Myocyte (in vitro differentiated cells): ENCODE measurements around the gene CLSTN2. TPM values are rescaled to one million over a fixed set of nuclear protein-coding genes. Genes with fewer than 3 reads are reported as not detected.

Source experiments
- DNase-seq: peaks from one replicate; pipeline ENCODE4 v3.0.0-alpha.2; 2012; ENCODE audit warnings: low read depth
- total RNA-seq: library from RNA; depleted of rRNA; stranded (reverse); fragments of >200 nt; gene quantifications from 2 replicates; pipeline ENCODE4 v1.2.3, GENCODE V29; 2014

The CLSTN2 gene
- total RNA-seq, 1 donor from 2014 or later, result 25.4 TPM

DNA sequence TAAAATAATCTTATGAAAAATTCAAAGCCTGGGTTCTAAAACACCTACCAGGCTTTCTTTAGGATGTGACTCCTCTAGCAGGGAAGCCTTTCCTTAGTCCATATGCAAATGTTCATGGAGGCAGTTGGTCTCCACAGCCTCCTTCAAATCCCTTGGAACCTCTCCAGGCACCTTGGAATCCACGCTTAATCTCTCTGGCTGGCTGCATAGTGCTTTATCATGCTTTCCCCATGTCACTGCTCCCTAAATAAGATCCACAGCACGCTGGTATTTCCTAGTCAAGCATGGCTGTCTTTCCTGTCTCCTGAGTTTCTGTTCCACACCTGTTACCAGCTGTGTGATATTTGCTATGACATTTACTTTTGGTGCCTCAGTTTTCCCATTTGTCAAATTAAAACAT, 71.3 kb downstream of the CLSTN2 start:
- peak; percentile 61 for DNase-seq

DNA sequence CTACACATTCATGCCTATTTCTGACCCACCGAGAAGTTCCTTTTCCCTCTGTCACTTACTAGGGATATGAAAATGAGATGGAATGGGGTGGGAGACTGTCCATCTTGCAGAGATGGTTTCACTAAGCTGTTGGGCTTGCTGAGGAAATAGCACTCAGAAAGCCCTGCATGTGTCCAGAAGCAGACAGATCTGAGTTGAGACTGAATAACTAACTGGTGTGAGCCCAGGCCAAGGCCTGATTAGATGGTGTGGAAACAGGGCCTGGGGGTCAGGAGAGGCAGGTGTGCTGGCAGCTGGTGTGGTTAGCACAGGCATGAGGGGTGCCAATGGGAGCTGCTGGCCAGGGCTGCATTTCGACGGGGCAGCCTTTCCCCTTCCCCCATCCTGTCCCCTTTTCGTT, 72.1 kb downstream of the CLSTN2 start:
- DNase-seq, result peak; percentile 39

DNA sequence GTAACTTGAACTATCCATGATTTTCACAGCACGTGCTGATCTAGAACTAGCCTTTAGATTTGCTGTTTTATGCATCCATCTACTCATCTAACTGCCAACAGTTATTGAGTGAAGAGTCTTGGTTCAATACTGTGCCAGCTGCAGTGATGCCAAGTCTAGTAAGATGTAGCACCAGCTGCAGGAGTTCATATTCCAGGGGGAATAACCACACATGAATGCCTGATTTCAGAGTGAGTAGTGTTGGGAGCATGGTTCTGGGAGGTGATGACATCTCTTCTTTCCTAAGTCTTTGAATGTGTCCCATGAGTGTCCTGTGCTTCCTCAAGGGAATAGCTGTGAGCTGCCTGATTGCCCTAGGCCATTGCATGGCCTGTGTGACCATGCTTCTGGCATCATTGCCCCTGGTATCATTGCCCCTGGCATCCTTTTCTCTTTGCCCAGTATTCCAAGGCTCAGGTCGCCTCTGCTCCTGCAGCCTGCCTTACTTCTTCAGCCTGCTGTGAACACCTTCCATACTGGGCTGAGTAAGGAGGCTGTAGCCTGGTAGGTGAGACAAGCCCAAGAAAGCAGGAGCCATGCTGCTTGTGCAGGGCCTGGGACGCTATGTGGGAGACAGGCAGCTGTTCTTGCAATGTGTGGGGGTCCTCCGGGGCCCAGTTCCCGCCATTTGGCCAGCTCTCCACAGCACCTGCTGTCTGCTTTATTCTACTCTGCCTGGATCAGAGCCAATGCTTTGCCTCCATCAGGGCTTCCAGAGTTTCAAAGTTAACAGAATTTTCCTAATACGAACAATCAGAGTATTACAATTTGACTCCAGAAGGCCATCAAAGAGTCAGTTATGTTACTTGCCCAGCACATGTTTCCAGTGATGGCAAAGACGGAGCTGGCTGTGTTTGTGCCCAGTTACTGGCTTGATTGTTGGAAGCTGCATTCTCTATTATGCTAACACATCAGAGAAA, 73.2 kb downstream of the CLSTN2 start:
- peak; percentile 38 for DNase-seq

DNA sequence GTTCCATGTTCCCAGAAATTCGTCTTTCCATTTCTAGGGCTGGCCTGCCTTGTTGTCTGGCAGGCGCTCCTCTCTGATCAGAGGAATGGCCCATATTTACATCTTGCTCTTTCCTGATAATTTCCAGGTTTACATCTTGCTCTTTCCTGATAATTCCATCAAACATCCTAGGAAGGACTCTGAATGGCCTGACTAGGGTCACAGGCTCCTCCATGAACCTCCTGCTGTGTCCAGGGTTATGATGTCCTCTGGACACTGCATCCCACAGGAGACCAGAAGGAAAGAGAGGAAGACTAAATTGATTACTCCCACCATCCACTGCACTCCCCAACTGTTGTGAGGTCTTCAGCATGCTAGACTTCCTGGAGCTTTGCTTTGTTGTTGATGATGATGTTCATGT, 75.4 kb downstream of the CLSTN2 start:
- no peak for DNase-seq

DNA sequence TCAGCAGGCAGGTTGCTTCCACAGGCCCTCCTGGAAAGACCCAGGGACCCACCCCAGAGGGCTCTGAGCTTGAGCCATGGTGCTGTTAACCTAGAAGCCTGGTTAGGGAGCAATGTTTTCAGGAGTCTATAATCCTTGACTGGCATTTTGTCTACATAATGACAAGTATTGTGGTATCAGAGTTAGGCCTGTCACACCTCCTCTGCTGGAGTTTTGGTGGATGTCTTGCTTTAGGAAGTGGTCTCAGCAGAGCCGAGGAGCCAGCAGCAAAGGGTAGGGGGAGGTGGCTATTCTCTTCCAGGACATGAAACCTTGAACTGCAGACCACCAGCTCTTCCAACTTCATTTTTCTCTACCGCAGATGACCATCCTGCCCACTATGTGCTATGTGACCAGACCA, 76.1 kb downstream of the CLSTN2 start:
- DNase-seq, result no peak

DNA sequence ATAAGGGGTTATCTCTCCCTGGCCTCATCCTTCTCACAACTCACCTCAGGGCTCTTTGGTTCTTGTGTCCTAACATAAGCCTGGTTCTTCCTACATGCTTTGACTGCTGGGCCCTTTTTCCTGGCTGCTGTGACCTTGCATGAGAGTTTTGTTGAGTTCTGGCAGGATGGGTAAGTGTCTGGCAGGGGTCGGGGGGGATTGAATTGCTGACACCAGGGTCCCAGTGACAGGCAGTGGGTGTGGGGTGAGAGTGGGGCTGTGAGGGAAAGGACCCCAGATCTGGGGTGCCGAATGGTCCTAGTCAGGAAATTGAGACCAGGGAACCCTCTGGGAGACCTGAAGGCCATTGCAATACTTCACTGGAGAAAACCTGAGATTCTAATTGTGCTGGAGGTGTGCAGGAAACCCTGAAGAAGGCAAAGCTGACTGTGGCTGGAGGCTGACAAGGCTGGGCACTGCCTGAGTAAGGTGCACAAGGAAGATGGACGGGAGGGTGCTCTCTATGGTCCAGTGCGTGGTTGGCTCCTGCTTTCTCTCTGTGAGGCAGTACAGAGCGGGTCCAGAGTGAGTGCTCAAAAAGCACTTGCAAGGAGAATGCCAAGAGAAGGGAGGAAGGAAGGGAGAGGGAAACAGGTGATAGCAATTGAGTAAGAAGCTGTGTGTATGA, 76.8 kb downstream of the CLSTN2 start:
- DNase-seq, result no peak

DNA sequence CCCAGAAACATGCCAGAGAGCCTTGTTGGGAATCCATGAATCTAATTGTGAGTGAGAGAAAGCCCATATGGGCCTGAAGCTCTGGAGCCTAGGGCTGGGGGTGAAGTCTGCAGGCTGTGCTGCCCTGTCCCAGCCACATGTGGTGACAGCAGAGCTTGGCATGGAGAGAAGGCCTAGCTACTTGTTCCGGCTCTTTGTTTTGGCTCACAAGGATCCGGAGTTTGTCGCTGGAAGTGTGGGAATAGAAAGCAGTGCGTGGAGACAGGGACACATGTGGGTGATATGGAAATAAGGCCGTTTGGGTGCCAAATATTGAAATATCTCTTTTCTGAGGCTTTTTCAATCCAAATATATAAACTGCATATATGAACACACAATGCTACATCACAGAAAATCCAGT, 78.2 kb downstream of the CLSTN2 start:
- DNase-seq, result no peak

DNA sequence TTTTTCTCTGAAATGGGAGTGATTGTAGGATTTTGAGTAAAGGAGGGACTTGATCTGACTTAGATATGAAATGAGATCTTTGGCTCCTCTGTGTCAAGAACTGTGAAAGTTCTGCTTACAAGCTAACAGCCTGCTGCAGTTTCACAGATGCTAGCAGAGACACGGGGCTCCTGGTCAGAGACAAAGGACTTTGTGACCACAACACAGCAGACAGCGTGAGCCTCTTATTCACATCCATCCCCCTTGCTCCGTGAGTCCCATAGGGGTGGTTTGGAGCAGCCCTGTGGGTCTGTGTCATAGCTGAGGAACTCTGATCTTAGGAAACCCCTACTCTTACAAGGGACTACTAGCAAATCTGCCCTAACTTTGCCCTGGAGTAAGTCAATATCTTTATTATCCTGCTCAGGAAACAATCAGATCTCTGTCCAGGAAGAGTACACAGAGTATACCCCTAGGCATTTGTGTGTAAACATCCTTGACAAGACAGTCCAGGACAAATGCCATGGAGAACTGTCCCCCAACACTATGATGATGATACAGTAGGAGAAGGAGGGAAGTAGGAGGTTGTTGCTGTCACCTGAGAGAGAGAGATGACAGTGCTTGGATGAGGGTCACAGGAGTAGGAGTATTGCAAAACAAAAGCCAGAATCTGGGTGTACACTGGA, 80.0 kb downstream of the CLSTN2 start:
- DNase-seq, result no peak

DNA sequence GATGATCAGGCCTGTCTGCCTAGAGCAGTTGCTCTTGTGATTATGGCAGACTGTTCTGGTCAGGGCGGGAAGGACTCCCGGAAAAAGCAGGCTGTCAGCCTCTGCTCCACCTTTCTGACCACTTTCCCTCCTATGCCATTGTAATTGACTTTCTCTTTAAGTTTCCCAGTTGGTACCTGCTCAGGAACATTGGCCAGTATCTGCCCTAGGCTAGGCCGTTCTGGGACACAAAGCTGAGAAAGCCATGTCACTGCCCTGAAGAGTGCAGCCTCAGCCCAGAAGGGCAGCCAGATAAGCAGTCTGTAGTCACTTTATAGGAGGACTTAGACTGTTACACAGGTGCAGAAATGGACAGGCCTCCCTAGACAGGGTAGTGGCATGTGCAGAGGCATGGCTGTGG, 80.8 kb downstream of the CLSTN2 start:
- no peak for DNase-seq

DNA sequence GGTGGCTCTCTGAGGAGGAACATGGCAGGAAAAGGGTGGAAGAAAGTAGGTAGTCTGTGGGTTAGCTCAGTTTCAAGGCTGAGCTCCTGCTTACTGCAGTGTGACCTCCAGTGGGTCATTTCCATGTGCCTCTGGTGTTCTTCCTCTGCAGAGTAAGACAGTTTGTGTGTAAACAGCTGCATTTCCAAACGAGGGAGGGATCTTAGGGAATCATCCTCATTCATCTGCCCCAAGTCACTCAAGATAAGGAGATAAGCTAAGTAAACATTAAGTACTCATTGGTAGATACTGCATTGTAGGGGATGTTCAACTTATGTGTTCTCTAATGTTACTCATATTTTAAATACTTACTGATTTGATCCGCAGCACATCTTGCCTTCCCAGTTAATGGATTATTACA, 83.6 kb downstream of the CLSTN2 start:
- no peak for DNase-seq

DNA sequence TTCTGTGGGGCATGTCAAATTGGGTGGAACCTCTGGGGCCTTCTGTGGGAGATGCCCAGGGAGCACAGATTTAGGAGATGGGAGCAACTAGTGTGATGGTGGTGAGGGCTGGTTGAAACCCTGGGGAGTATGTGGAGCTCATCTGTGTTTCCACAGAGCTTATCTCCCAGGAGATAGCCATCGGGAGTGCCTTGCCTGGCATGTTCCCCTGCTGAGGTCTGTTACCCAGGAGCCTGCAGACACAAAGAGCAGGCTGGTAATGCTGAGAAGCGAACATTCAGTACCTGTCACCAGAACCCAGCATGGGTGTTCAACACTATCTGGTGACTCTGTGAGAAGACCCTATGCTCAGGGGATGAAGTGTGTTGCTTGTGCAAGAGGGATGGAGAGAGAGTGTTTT, 85.0 kb downstream of the CLSTN2 start:
- DNase-seq, result no peak

DNA sequence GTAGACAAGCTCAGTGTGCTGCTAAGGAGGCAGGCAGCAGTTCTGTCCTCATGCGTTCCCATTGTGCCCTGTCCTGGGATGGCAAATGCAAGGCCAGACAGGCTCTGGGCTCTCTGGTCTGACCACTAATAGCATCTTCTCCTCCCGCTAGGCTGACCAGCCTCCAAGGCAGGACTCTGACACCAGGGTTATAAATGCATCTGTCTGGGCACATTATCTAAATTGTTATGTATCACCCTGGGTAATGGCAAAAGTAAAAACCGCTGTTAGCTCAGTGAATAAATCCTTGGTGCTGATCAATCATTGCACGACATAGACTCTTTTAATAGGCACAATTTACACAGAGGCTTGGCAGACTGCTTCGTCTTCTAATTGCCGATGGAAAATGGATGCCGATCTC, 85.6 kb downstream of the CLSTN2 start:
- no peak for DNase-seq

DNA sequence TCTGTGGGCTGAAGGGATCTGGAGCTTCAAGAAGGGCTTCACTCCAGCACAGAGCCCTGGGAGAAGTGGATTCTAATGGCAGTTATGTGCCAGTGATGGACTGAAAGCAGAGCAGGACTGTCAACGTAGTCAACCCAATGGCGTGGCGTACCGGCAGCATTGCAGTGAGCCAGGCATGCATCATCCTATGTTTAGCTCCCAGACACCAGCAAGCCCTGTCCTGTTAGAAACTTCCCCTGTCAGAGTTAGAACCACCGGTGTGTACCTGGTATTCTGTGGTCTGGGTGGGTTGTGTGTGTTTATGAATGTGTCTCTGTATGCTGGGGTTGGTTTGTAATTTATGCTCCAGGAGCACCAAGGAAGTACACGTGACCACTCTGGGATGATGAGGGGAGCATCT, 86.3 kb downstream of the CLSTN2 start:
- DNase-seq, result no peak

DNA sequence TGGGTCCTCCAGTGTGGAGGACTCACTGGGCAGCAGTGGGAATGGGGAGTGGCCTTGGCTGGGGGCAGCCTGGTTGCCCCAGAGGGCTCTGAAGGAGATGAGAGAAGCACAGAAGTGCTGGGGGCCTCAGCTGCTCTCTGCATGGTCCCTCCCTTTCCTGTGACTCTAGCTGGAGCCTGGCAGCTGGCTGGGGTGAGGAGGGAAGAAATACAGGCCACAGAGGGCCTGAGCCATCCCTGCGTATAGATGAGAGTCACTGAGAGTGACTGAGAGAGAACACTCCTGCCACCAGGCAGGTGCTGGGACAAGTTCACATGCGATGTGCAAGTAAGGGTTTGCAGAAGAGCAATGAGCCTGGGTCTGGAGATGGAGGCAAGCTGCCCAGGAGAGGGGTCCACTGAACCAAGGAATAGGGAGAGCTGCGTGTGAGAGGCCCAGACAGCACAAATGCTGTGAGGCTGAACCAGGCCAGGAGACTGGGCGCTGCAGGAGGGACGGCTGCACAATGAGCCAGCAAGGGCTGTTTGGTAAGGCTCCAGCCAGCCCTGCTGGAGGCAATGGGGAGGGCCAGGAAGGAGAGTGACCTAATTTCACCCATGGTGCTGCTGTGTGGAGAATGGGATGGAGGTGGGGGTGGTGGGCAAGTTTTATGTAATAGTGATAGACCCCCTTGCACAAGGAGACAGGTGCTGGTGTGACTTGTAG, 87.2 kb downstream of the CLSTN2 start:
- no peak for DNase-seq

DNA sequence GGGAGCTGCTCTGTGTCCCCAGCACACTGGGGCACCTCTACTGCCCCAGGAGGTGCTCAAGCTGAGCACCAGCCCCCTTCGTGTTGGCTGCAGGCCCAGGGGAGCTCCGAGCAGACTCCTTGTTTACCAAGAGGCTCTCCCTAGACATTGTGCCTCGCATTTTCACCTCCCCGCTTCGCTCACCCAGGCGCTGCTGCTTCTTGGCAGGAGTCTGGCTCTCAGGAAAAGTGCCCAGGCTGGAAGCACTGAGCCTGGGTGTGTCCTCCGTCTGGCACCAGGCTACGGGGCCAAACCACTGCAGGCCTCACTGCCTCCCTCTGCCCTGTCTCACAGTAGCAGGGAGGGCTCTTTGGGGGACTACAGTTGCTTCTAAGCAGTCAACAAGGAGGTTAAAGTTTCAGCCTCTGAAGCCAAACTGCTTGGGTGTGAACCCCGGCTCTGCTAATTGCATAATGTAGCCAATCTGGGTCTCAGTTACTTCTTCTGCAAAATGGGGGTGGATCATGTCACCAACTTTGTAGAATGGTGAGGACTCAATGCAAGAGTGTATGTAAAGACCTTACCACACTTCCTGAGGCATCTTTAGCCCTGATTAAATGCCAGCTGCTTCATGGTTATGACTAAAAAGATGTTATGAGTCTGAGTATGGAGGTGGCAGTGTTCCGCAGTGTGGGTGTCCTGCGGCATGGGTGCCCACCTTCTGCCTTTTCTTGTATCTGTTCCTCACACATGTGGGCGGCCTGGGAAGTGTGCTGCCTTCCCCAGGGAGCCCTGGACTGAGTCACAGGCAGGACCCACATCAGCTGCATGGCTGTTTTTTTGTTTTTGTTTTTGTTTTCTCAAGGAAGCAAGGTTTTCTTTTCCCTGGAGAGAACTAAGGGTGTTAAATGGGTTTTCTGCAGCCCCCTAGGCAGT, 88.9 kb downstream of the CLSTN2 start:
- no peak for DNase-seq

DNA sequence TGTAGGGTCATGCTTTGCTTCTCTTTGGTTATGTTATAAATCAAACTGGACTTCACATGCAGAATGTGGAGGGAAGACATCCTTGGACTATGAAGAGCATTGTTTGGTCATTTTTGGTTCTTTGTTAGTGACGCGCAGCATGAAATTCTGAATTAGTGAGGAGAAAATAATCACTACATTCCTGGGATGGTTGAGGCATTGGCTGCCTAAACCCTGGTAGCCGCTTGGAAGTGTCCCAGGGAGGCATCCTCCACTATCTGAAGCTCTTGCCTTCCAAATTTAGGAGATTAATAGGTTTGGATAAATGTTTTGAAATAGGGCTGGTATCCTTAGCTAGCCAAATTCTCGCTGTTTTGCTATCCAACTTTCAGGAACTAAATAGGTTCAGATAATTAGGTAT, 96.2 kb downstream of the CLSTN2 start:
- DNase-seq, result no peak

DNA sequence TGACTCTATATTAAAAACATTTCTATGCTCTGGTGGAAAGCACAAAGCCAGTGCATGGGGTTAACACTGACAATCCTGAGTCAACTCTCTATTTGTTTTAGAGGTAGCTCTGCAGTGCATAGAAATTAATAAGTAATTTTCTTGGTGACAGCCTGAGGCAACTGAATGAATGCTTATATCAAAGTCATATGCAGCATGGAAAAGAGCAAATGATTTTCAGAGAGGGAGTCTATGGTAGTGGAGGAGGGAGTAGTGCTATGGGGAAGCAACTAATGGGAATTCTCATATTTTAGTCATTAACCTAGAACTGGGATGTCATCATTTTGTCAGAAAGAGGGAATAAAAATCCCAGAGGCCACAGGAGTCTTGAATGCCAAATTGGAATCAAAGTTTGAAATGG, 99.1 kb downstream of the CLSTN2 start:
- DNase-seq, result no peak

DNA sequence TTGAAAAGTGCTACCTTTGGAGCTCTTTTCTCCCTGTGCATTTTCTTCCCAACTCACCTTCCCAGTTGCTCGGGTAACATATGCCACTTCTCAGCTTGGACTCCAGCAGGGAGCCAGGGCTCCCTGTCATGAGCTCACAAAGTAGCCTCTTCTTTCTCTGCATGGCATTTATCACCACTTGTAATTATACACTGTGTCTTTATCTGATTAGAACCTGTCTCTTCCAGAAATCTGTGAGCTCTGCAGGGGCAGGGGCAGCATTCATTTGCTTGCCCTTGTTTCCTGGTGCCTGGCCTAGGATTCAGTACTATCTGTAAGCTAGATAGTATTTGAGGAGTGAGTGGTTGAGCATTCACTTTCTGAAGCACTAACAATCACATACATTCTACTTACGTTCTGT, 100.9 kb downstream of the CLSTN2 start:
- no peak for DNase-seq

DNA sequence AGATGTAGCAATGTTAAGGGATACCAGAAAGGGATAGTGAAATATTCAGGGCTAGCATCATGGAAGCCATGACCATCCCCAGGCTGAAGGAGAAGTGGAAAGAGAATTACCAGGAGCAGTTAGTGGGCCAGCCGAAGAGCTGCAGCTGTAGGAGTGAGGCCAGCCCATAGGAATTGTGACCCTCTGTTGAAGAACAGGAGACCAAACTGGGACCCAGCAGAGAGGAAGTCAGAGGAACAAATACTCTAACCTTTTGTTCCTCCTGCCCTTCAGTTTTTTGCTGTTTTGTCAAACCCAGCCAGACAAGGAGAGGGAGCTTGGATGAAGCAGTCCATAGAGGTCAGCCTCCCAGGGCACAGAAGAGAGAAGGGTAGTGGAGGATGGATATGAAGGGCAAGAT, 115.4 kb downstream of the CLSTN2 start:
- no peak for DNase-seq
